ENCODE results near the gene ZNF783. TPM values are rescaled to one million over a fixed set of nuclear protein-coding genes. Genes with fewer than 3 reads are reported as not detected.

The ZNF783 gene
- total RNA-seq, 2 donors from 2014 or later: 10.7 to 20.7 TPM

DNA sequence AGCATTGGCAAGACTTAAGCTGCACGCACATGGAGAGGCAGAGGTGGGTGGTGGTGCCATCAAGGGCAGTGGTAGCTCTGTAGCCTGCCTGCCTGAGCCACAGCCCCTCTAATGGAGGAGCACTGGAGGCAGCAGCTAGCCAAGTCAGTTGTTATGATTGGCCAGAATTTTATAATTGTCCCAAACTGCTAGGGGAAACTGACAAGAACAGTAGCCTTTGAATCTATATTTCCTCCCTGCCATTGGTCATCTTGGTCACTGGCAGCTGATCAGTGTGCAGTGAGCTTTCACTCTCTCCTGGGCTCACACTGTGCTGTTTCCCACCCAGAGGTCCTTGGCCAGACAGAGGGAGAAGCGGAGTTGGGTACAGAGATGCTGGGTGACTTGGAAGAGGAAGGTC lies 9.6 kb upstream of the ZNF783 start:
- Histone ChIP-seq H3K4me1 (replicated peaks) (no peaks in the 10 kb centered on the region), H3K4me3 (no peak overlapping the region), H3K27ac (no peak overlapping the region), H3K36me3 (peaks cover 0 to 14% of the 10 kb centered on the region in 2 donors), H3K9me3 (no peaks in the 10 kb centered on the region), H3K27me3 (replicated peaks; ENCODE audit: insufficient read depth) (no peaks in the 10 kb centered on the region)
- intact Hi-C loops (cut with DNase I): no loop called here
- TF ChIP-seq POLR2AphosphoS5 (IDR thresholded peaks at IDR 0.05): no peak
- TF ChIP-seq, protein P1, sequence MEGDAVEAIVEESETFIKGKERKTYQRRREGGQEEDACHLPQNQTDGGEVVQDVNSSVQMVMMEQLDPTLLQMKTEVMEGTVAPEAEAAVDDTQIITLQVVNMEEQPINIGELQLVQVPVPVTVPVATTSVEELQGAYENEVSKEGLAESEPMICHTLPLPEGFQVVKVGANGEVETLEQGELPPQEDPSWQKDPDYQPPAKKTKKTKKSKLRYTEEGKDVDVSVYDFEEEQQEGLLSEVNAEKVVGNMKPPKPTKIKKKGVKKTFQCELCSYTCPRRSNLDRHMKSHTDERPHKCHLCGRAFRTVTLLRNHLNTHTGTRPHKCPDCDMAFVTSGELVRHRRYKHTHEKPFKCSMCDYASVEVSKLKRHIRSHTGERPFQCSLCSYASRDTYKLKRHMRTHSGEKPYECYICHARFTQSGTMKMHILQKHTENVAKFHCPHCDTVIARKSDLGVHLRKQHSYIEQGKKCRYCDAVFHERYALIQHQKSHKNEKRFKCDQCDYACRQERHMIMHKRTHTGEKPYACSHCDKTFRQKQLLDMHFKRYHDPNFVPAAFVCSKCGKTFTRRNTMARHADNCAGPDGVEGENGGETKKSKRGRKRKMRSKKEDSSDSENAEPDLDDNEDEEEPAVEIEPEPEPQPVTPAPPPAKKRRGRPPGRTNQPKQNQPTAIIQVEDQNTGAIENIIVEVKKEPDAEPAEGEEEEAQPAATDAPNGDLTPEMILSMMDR (IDR thresholded peaks at IDR 0.05): no peak
- TF ChIP-seq POLR2A (IDR thresholded peaks at IDR 0.05): no peak
- WGBS: 100% methylated on average over 2 of the region's 2 CpGs
- DNase-seq (ENCODE audit: low spot score): no peak

DNA sequence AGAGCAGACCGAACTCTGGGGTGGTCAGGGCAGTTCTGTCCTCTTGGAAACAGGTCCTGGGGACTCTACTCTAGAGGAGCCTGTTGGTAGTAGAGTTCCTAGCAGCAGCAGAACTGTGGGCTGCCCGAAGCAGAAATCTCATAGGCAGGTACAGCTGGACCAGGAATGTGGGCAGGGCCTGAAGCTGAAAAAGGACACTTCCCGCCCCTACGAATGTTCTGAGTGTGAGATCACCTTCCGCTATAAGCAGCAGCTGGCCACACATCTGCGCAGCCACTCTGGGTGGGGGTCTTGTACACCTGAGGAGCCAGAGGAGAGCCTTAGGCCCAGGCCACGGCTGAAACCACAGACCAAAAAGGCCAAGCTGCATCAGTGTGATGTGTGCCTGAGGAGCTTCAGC lies 8.3 kb upstream of the ZNF783 start:
- WGBS: 85% methylated on average over 7 of the region's 7 CpGs
- H3K4me3 ChIP-seq: no peak overlapping the region
- TF ChIP-seq POLR2A (IDR thresholded peaks at IDR 0.05) (no peak), POLR2AphosphoS5 (IDR thresholded peaks at IDR 0.05) (no peak)
- TF ChIP-seq, protein P1 (IDR thresholded peaks at IDR 0.05): no peak
- DNase-seq (ENCODE audit: low spot score): no peak
- H3K27me3 ChIP-seq (replicated peaks; ENCODE audit: insufficient read depth): no peaks in the 10 kb centered on the region
- no peak overlapping the region for H3K27ac ChIP-seq
- peaks cover 0 to 14% of the 10 kb centered on the region in 2 donors for H3K36me3 ChIP-seq
- no peaks in the 10 kb centered on the region for H3K4me1 ChIP-seq (replicated peaks)
- no peaks in the 10 kb centered on the region for H3K9me3 ChIP-seq
- intact Hi-C loops (cut with DNase I): no loop called here

DNA sequence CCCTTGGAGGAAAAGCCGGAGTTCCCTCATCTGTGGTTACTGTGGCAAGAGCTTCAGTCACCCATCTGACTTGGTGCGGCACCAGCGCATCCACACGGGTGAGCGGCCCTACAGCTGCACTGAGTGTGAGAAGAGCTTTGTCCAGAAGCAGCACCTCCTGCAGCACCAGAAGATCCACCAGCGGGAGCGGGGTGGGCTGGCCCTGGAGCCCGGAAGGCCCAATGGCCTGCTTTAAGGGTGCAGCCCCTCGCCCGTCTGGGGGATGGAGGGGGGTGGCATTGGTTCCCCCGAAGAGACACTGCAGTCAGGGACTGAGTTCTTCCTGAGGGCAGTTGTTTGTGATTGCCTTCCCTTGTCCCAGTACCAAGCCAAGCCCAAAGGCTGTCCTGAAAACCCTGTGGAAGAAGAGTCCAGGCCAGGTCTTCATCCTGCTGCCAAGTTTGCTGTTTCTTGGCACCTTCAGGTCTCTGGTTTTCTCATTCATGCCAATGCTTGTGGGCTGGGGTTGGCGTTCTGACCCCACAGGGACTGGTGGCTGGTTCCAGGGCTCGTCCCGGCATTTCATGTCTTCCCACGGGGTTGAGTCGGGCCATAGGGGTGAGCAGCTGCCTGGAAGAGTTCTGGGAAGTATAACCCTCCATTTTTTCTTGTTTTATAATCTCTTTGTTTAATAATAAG lies 7.7 kb upstream of the ZNF783 start:
- H3K36me3 ChIP-seq: peaks cover 0 to 14% of the 10 kb centered on the region in 2 donors
- 95% methylated on average over 14 of the region's 16 CpGs for WGBS
- intact Hi-C loops (cut with DNase I): no loop called here
- H3K4me1 ChIP-seq (replicated peaks): no peaks in the 10 kb centered on the region
- no peak for DNase-seq (ENCODE audit: low spot score)
- no peak overlapping the region for H3K4me3 ChIP-seq
- no peaks in the 10 kb centered on the region for H3K9me3 ChIP-seq
- TF ChIP-seq, protein P1 (IDR thresholded peaks at IDR 0.05): no peak
- TF ChIP-seq POLR2A (IDR thresholded peaks at IDR 0.05): no peak
- no peak for TF ChIP-seq POLR2AphosphoS5 (IDR thresholded peaks at IDR 0.05)
- no peak overlapping the region for H3K27ac ChIP-seq
- no peaks in the 10 kb centered on the region for H3K27me3 ChIP-seq (replicated peaks; ENCODE audit: insufficient read depth)

DNA sequence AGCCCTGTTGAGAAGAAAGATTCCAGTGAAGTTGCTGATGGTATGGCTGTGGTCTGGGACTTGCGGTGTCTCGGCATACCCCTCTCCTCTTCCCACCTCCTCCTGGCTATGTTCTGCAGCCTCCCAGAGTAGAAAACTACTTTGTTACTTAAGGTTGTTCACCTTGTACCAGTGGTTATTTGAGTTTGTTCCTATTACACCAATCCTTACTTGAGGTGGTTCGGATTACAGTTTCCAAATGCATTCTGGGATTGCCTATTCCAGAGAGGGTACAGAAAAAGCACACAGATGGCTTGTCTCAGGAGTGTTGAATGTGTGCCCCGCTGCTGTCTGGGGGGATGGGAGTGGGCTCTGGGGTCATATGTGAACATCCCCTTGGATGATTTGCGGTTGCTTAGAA lies 6.8 kb upstream of the ZNF783 start:
- Histone ChIP-seq H3K4me1 (replicated peaks) (no peaks in the 10 kb centered on the region), H3K4me3 (no peak overlapping the region), H3K27me3 (replicated peaks; ENCODE audit: insufficient read depth) (no peaks in the 10 kb centered on the region), H3K36me3 (peaks cover 0 to 14% of the 10 kb centered on the region in 2 donors), H3K27ac (no peak overlapping the region), H3K9me3 (no peaks in the 10 kb centered on the region)
- intact Hi-C loops (cut with DNase I): no loop called here
- WGBS: 89% methylated on average over 5 of the region's 5 CpGs
- no peak for TF ChIP-seq POLR2A (IDR thresholded peaks at IDR 0.05)
- TF ChIP-seq, protein P1 (IDR thresholded peaks at IDR 0.05): no peak
- no peak for TF ChIP-seq POLR2AphosphoS5 (IDR thresholded peaks at IDR 0.05)
- no peak for DNase-seq (ENCODE audit: low spot score)

DNA sequence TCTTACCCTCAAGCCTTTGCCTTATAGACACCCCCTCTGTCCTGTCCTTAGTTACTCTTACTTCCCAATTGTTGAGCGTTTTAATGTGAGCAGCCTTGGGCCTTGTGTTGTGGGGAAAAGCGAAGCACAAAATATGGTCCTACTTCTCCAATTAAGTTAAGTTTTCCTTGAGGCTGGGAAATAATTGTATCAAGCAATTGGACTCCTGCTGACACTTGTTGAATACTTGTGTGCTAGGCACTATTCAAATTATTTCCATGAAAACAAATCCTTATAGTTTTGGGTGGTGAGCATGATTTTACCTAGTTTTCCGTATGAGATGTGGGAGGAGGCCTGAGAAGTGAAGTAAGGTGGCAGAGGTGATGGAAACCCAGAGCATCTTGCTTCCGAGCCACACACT lies 5.4 kb upstream of the ZNF783 start:
- intact Hi-C loops (cut with DNase I): no loop called here
- TF ChIP-seq POLR2A (IDR thresholded peaks at IDR 0.05) (no peak), POLR2AphosphoS5 (IDR thresholded peaks at IDR 0.05) (no peak)
- TF ChIP-seq, protein P1 (IDR thresholded peaks at IDR 0.05): no peak
- no peak for DNase-seq (ENCODE audit: low spot score)
- Histone ChIP-seq H3K4me1 (replicated peaks) (no peaks in the 10 kb centered on the region), H3K27me3 (replicated peaks; ENCODE audit: insufficient read depth) (no peaks in the 10 kb centered on the region), H3K4me3 (no peak overlapping the region), H3K9me3 (no peaks in the 10 kb centered on the region), H3K36me3 (peaks cover 0 to 14% of the 10 kb centered on the region in 2 donors), H3K27ac (no peak overlapping the region)
- WGBS: 90% methylated on average over 4 of the region's 4 CpGs

Measured in prostate gland (tissue), 2 donors.